ENCODE measurements around the gene PRKAR1B.

GRCh38 chr7:638256-639011 lies 88.6 kb downstream of the PRKAR1B start:
- TF ChIP-seq EZH2 (IDR thresholded peaks at IDR 0.05; ENCODE audit: low read depth): no peak
- TF ChIP-seq CTCF (conservative IDR thresholded peaks at IDR 0.05): no peak

Data from PC-9 (cell line).